ENCODE results near the gene TSC22D3.
"Not testable (repeated sequence)": the region's sequence is repeated elsewhere in the genome, so short reads cannot be mapped to it uniquely, and the experiment has no call there.

The TSC22D3 gene

GRCh38 chrX:107712231-107713202 lies 63.1 kb downstream of the TSC22D3 start:
- DNase-seq (ENCODE audit: low spot score), result no peak

DNA sequence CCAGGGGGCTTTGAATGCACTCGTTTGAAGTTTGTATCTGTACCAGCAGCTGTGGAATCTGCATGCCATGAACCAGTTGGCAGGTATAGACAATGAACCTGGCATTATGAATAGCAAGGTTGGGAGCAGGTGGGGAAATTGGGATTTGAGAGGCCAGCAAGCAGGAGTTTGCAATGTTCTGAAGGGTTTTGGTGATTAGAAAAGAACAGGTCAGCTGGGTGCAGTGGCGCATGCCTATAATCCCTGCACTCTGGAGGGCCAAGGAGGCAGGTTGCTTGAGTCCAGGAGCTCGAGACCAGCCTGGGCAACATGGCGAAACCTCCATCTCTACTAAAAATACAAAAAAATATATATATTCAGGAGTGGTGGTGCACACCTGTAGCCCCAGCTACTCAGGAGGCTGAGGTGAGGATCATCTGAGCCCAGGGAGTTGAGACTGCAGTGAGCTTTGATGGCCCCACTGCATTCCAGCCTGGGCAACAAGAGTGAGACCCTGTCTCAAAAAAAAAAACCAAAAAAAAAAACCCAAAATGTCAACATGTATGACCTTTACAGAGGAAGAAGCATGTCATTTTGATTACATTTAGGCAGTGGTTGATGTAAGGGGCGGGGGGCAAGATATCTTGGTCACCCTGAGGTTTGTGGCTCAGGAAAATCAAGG lies 63.9 kb downstream of the TSC22D3 start:
- no peak for DNase-seq (ENCODE audit: low spot score)

- peak; percentile 31 for DNase-seq (ENCODE audit: low spot score)
Observed at GRCh38 chrX:107710617-107711391, 64.8 kb downstream of the TSC22D3 start.

GRCh38 chrX:107709266-107709806 lies 66.3 kb downstream of the TSC22D3 start:
- DNase-seq (ENCODE audit: low spot score), result no peak

- no peak for DNase-seq (ENCODE audit: low spot score)
Observed at GRCh38 chrX:107708762-107709161, 66.8 kb downstream of the TSC22D3 start.

DNA sequence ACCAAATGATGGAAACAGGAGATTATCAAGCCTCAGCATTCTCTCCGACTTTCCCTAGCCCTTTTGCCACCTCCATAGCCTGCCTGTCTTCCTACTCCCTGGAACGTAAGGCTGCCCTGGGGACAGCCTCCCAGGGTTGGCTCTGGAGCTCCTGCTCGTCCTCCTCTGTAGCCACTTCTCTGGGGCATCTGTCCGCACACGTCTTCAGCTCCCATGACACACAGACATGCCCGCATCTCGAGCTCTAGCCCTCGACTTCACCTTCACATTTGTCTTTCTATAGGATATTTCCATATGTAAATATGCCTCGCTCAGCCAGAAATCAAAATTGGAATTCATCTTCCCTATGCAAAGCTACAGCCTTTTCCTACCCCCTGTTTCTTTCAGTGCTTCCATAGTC lies 67.7 kb downstream of the TSC22D3 start:
- DNase-seq (ENCODE audit: low spot score), result no peak

- no peak for DNase-seq (ENCODE audit: low spot score)
Observed at GRCh38 chrX:107706309-107706708, 69.3 kb downstream of the TSC22D3 start.

DNA sequence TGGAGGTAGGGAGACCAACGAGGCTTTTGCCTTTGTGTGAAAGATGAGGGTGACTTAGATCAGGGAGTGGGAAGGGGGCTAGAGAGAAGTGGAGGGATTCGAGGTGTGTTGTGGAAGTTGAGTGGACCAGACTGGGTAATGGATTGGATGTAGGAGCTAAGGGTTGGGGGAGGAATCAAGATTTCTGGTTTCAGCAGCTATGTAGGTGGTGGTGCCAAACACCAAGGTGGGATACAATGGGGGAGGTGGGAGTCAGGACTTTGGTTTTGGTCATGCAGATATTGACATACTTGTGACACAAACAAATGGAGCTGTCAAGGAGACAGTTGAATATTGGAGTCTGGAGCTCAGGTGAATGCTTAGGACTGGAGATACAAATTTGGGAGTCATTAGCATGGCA lies 71.0 kb downstream of the TSC22D3 start:
- no peak for DNase-seq (ENCODE audit: low spot score)

DNA sequence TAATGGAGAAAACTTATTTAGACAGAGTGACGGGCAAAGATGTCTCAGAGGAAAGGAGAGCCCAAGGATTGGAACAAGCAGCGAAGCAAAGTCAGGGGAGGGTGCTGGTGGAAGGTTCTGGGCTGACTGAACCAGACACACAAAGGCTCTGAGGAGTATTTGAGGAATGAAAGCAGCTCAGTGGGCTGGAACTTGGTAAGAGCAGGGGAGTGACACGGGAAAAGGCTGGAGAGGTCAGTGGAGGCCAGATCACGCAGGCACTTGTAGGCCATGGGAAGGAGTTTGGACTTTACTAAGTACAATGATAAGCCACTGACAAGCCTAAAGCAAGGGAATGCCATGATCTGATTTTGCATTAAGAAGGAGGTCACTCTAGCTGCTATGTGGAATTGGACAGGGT lies 71.4 kb downstream of the TSC22D3 start:
- no peak for DNase-seq (ENCODE audit: low spot score)

DNA sequence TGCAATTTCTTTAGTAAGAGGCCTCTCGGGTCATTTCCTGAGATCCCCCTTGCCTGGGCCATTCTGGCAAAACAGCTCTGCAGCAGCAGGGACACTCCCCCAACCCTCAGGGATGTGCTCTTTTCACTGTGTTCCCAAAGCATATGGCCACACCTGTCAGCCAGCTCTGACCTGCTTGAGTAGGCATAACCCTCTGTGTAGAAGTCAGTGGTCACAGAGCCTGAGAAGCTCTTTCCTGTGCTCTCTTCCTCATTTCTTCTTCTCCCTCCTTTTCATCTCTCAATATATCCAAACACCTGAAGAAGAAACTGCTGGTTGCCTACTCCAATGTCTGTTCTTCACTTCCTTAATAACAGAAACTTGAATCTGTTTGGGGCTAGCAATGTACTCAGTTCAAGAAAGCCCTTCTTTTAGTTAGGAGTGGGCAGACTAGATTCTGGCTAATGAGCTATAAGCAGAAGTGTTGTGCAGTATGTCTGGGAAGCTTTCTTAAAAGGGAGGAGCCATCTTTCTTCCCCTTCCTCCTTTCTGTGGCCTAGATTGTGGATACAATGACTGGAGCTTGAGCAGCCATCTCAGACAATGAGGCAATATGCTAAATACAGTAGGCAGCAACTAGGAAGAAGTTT lies 74.0 kb downstream of the TSC22D3 start:
- DNase-seq (ENCODE audit: low spot score), result no peak

- no peak for DNase-seq (ENCODE audit: low spot score)
Observed at GRCh38 chrX:107700790-107701189, 74.8 kb downstream of the TSC22D3 start.

DNA sequence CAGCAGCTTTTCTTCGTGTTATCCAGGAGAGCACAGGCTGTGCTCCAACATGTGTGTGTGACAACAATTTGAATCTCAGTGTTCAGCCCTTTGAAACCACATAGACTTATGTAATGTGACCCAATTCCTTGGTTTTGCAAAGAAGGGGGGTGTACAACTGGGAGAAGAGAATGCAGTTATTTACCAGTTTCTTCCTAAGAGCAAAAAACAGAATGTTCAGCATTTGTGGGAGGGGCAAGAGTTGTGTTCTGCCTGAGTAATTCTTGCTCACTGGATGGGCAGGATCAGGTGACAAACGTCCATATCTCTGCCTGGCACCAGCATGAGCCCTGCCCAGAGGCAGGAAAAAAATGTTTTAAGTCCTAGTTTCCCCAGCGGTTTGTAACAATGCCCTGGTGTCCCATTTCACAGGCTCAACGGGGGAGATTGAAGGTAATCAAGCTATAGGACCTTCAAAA lies 75.2 kb downstream of the TSC22D3 start:
- DNase-seq (ENCODE audit: low spot score), result no peak

DNA sequence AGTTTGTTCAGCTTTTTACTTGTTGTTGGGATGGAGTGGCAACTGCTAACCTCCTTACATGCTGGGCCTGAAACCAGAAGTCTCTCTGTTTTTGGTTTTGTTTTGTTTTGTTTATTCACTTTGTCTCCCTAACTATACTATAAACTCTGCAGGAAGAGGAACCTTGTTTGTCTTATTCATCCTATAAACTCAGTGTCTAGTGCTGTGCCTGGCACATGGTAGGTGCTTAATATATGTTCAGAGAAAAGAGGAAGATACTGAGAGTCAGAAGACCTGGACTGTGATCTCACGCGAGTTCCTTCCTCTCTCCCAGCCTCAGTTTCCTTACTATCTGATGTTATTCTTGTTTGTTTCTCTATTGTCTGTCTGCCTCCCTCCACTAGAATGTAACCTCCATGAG lies 76.0 kb downstream of the TSC22D3 start:
- no peak for DNase-seq (ENCODE audit: low spot score)

- DNase-seq (ENCODE audit: low spot score), result no peak
Observed at GRCh38 chrX:107691024-107691448, 84.6 kb downstream of the TSC22D3 start.

- DNase-seq (ENCODE audit: low spot score), result no peak
Observed at GRCh38 chrX:107687445-107687844, 88.1 kb downstream of the TSC22D3 start.

GRCh38 chrX:107686792-107687191 lies 88.8 kb downstream of the TSC22D3 start:
- no peak for DNase-seq (ENCODE audit: low spot score)

DNA sequence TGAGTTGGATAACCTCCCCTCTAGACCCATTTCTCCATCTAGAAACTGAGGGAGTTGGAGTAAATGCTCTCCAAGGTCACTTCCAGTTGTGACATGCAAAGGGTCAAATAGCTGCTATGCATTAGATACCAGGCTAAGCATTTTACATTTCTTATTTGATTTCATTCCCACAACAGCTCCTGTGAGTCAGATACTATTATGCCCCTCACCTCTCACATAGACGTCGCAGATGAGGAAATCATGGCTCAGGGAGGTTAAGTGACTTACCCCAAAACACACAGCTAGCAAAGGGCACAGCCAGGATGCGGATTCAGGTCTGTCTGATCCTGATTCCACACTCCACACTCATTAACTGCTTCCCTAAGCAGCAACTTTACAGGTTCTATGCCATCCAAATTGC lies 89.6 kb downstream of the TSC22D3 start:
- no peak for DNase-seq (ENCODE audit: low spot score)

- DNase-seq (ENCODE audit: low spot score), result not testable (repeated sequence)
Observed at GRCh38 chrX:107685586-107685985, 90.0 kb downstream of the TSC22D3 start.

DNA sequence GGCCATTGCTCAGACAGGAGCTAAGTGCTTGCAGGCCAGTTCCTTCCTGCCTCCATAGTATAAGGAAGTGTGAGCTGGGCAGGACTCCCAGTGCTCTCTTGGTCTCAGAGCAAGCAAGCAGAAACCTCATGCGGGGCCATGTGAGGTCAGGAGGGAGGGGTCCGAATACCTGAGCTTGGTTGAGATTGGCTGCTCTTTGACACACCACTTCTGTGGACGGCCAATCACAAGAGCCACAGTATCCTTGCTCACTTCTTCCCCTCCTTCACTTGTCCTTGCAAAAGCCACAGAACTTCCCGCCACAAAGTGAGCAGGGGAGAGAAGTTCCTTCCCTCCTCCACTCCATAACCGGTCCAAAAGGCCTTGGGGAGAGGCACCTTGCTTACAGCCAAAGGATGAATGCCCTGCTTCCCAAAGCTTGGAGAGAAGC lies 90.6 kb downstream of the TSC22D3 start:
- no peak for DNase-seq (ENCODE audit: low spot score)

GRCh38 chrX:107683931-107684330 lies 91.7 kb downstream of the TSC22D3 start:
- no peak for DNase-seq (ENCODE audit: low spot score)

DNA sequence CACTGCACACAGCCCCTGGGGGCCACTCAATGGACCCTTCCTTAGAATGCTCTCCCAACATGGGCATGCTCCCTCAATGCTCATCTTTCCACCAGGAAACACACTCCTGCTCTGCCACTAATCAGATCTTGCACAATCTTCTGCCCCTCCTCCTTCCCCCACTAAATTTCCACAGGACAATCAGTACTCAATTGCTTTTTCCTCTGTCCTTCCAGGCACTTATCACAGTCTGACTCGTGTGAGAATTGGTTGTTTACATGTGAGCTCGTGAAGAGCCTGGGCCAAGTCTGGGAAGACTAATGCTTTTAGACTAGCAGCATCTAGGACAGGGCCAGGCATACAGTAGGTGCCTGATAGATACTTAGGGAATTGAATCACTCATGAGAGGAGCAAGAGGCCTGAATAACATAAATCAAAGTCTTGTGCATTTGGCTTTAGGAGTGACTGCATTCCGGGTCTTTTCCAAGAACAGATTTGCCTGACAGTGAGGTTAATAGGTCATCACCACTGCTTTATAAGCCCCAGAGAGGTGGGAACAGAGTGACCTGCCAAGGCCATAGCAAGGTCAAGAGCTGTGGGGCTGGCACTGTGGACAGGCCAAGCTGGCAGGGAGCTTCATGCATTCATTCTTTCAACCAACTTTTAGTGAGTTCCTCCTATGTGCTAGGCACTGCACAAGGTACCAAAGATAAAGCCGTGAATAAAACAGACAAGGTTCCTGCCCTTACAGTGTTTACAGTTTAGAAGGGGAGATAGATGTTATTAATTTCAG lies 92.3 kb downstream of the TSC22D3 start:
- DNase-seq (ENCODE audit: low spot score), result no peak
